GM18907 (cell line): ENCODE measurements around the gene KPNA3.

Source experiments
- ATAC-seq: cut with Tn5 transposase; IDR thresholded peaks from one replicate; pipeline ENCODE4 v1.9.1; 2021; ENCODE audit warnings: mild to moderate bottlenecking, moderate library complexity; ENCODE audit not compliant: unreplicated experiment

KPNA3 gene

DNA sequence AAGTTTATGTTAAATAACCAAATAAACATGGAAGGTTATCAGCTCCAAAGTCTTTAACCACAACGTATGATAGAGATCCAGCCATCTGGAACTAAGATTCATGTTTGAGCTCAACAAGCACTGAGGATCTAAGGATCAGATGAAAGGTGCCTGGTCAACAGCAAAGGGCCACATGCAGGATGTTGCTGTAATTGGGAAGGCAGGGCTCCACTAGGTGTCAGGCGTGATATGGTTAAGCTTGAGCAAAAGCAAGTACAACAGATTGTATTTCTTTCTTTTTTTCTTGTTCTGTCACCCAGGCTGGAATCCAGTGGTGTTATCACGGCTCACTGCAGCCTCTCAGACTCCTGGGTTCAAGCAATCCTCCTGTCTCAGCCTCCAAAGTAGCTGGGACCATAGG, 113.2 kb downstream of the KPNA3 start:
- no peak for ATAC-seq

DNA sequence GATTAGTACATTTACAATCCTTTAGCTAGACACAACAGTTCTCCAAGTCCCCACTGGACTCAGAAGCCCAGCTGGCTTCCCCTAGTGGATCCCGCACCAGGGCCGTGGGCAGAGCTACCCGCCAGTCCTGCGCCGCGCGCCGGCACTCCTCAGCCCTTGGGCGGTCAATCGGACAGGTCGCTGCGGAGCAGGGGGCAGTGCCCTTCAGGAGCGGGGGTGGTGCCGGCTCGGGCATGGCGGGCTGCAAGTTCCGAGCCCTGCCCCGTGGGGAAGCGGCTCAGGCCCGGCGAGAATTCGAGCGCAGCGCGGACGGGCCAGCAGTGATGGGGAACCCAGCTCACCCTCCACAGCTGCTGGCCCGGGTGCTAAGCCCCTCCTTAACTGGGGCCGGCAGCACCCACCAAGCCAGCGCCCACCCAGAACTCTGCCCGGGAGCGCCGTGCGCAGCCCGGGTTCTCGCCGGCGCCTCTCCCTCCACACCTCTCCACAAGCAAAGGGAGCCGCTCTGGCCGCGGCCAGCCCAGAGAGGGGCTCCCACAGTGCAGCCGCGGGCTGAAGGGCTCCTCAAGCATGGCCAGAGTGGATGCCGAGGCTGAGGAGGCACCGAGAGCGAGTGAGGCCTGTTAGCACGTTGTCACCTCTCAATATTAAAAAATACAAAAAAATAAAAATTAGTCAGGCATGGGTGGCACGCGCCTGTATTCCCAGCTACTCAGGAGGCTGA, 114.1 kb downstream of the KPNA3 start:
- no peak for ATAC-seq

DNA sequence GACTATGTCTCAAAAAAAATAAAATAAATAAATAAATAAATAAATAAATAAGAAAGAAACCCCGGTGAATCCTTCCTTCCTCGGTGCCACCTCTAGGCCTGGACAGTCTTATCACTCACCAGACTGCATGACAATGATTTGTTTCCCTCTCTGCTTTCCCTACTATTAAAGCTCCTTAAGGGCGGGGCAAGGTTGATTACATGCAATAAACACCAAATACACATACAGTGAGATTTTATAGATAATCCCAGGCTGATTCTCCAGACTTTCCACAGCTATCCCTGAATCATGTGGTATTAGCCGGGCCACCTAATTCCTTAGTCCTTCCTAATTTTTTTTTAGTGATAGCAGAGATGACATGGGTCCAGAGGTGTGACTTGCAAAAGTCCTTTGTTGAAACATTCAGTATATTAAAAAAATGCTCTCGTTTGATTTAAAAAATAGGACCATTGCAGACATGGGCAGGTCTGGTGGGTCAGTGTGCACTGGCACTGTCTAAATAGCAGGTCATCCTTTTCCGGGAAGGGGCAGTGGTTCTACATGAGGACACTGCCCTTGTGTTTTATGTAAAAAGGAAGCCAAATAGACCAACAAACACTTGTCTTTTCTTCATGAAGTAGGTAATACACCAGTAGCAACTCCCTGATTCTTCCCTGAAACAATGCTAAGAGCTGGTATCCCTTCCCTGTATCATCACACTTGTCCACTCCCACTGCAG, 115.7 kb downstream of the KPNA3 start:
- no peak for ATAC-seq

DNA sequence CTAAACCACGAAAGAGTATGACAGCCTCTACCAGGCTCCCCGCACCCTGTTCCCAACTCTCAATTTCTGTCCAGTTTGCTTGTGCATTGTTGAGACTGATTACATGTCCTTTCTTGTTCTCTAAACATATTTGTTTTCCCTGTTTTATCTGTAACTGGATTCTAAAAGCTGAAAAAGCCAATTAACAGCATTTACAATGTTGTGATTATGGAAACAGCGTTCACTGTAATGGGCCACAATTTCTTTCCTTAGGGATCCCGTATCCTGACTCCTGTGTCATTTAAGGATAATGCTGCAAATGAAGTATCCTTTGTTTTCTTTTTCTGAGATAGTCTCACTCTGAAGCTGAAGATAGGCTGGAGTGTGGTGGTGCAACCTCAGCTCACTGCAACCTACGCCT, 121.7 kb downstream of the KPNA3 start:
- no peak for ATAC-seq

DNA sequence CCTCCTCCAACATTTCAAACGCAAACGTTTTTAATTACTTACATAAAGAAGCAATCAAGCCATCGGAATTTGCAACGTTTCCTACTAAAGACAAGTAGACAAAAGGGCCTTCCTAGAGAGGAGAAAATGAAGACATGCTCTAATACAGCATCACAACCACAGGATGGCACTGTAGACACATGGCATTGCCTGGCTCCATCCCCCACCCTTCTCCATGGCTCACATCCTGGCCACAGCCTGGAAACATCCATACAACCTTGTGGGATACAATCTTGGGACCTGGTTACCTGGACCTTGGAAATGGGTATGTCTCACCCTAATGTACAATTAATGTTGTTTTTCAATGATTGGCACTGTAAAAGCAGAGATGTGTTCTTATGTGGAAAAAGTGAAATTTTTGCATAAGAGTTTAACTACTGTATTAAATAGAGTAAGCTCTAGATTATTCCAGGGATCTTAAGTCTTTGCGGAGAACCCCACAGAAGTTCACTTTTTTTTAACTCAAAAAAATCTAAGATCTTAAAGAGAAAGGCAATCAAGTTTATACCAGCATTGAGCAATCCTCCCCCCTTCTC, 122.7 kb downstream of the KPNA3 start:
- ATAC-seq = no peak

DNA sequence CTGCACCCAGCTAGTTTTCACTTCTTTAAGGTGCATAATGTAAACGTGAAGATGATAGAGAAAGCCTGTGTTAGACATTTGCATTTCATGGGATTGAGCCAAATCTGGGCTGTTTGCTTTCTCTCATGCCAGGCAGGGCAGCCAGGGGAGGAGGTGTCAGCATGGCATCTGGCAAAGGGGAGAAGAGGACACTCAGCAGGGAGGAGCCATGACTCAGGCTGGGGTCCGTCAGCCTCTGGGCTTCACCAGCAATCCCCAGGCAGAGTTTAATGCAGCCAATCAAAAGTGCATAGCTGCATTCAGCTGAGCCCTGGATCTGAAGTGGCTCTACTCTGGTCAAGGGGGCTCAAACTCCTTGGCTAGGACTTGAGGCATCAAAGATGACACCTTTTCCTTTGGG, 124.7 kb downstream of the KPNA3 start:
- ATAC-seq = no peak

DNA sequence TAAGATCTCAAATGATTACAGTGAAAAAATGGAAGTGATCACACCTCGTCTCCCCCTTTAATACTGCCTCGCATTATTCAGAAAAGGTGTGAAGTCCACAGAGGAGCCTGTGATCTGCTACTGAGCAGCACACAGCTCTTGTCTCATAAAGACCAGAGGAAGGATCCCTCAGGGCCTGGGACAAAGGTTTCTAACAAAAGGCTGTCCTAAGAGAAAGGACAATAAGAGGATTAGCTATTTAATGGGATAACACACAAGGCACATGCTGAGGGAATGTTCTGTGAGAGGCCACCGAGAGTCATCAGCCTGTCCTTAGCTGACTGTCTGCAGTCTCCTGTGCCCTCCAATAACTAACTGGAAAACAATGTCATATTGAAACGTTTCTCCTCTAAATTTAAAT, 127.9 kb downstream of the KPNA3 start:
- no peak for ATAC-seq

DNA sequence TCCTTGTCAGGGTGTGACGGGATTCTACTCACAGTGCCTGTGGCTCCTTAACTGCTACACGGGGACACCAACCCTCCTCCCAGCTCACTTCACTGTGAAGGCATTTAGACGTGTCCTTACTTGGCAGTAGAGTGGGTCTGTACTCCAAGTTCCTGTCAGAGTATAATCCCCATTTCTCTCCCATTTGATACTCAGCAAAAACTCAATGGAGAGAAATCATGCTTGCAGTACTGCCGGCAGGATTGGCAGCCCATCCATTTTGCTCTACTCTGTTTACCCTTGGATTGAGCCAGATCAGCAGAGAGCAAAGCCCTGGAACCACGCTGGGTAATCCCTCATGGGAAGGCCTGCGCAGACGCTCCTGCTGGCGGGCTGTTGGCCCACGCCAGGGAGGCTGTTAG, 135.2 kb downstream of the KPNA3 start:
- no peak for ATAC-seq

DNA sequence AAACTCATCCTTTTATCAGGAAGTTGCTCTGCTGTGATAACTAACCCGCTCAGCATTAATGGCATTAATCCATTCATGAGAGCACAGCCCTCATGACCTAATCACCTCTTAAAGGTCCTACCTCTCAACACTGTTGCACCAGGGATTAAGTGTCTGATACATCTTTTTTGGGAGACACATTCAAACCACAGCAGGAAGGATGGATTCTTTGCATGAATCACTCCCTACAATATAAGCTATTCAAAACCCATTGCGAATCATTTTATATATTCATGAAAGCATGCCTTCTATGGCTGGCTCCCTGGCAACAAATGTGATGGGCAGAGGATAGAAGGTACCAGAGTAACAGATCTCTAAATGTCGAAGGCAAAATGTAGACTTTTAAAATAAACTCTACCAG, 136.6 kb downstream of the KPNA3 start:
- no peak for ATAC-seq

DNA sequence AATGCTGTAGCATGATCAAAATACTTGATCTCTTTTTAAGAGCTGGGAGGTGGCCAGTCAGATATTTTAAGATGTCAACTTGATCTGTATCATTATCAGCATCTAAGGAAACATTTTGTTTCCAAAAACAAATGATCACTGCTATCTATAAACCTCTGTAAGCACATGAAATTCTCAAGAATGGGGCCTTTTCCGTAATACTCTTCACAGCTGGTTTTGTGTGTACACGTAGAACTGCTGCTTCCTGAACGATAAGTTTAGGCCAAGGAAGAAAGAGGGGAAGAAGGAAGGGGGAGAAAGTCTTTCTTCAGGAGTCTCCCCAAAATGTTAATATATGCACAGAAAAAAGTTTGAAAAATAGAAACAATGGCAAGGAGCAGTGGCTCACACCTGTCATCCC, 138.5 kb downstream of the KPNA3 start:
- no peak for ATAC-seq

DNA sequence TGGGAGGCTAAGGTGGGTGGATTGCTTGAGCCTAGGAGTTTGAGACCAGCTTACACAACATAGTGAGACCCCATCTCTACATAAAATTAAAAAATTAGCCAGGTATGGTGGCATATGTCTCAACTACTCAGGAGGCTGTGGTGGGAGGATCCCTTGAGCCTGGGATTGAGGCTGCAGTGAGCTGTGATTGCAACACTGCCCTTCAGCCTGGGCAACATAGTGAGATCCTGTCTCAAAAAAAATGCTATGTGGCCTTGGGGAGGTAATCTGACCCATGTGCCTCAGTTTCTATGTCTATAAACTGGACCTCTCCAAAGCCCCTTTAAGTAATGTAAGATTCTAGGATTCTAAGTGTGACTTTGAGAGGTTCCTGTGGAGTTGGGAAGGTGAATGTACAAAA, 139.0 kb downstream of the KPNA3 start:
- no peak for ATAC-seq

DNA sequence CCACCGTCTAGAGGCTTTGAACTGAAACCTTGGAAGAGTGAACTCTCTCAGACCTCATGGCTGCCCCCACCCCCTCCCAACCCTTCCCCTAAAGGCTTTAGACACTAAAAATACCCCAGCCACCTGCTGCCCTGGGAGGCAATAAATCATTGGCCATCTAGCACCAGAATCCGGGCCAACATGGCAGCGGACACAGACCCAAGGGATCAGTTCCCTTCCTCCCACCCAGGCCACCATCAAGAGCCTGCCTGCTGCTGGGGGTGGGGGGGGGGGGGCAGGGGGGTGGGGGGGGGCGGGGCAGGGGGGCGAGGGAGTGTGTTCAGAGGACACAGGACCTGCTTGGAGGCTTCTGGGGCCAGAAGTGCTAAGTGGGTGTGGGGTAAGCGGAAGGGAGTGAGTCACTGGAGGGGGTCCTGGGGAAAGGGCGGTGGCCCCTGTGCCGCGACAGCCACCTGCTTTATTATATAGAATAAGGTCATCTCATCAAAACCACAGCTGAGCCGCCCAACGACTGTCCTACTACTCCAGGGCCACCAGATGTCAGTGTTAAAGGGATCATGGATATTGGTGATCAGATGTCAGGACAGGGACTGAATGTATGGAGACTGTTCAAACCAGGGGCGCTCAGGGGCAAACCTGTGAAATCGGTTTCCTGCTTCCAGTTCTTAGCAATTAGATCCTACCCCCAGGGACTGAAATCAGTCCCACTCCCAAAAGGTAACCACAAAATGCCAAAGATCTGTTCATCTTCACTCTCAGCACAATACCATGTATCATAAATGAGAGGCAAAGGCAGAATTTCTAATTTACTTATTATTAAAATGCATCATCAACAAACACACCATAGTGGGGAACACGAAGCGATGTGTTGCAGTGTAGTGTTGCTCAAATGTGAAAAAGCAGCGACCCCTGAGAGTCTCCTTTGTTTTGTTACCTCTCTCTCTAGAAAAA, 139.9 kb downstream of the KPNA3 start:
- peak; percentile 45 for ATAC-seq

DNA sequence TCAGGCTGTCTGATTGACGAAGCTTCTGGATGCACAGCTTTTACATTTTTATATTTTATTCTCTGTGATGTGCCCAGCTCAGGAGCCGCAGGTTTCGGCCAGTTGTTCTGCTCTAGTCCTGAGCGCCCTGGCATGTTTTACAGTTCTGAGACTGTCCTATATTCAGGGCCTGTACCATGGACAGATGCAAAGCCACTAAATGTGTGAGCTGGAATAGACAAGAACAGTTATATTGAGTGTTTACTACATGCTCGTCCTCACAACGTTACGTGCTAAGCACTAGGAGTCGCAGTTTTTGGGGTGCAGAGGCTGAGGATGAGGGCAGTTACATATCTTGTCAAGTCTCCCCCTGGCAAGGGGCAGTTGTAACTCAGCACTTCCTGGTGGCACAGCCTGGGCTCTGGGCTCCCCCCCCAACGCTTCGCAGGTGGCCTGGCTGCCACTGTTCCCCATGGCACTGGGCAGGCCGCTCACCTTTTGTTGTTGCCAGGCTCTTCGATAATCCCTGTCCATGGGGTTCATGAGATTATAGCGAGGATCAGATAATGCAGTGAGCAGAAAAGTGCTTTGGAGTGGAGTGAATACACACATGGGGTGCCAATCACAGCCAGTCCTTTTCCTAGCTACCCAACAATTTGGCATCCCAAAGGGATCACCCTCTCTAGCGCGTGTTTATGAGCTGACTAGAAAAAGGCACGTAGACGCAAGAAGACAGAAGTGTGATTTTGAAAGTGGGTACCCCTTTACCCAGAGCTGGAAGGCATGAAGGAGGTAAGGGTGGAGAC, 140.7 kb downstream of the KPNA3 start:
- no peak for ATAC-seq

DNA sequence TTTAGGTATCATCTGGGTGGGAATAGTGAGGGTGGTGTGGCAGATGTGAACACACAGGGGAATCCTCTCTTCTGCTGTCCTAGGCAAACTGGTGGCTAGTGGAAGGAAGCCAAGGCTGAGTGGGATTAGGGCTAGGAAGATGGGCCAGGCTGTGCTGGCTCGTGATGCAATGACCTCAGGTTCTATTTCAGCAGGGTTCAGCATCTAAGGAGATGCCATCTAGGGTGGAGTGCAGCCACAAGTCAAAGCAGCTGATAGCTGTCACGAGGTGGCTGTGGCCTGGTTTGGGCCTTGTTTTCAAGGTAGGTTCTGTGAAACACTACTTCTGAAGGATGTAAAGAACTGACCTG, 142.5 kb downstream of the KPNA3 start:
- no peak for ATAC-seq
